ENCODE results near the gene GSTO2. TPM values are rescaled to one million over a fixed set of nuclear protein-coding genes. Genes with fewer than 3 reads are reported as not detected.

The GSTO2 gene
- total and polyA plus RNA-seq, 2 of the 4 experiments (the other 2 are of a cell fraction): 1.4 to 2.3 TPM

- Histone ChIP-seq H3K4me1 (ENCODE audit: control insufficient read depth, insufficient read depth, low read length) (peaks cover 15% of the 10 kb centered on the region), H3K36me3 (ENCODE audit: control insufficient read depth, insufficient read depth, low read length) (peaks cover 34% of the 10 kb centered on the region)
- BruUV-seq (replicated peaks): no TSS peak
These were observed 10.8 kb upstream of the GSTO2 start for GRCh38 chr10:104258209-104258608.

More at GRCh38 chr10:104258209-104258608, 10.8 kb upstream of the GSTO2 start:
- ATAC-seq (ENCODE audit: low read depth): no peak
- peaks cover 43% of the 10 kb centered on the region; the same call in 1 of the 2 replicates for H4K20me1 ChIP-seq (ENCODE audit: insufficient read depth, low read length)
- peak overlapping the region; percentile 36 for H3K23ac ChIP-seq (ENCODE audit: low read depth, low read length)
- H2AFZ ChIP-seq (replicated peaks; ENCODE audit: low read length, poor library complexity): no peak overlapping the region
- no peak overlapping the region for H4K91ac ChIP-seq (ENCODE audit: insufficient read depth, low read depth, low read length)
- no peak overlapping the region for H2AK5ac ChIP-seq (ENCODE audit: low read depth, low read length)
- H3K27me3 ChIP-seq (ENCODE audit: control insufficient read depth, insufficient read depth, low read length): no peaks in the 10 kb centered on the region
- WGBS, 2 experiments (ENCODE audit: extremely low coverage in 2 of 2, insufficient read length in 1 of 2): no CpG with 5 or more reads among the region's 3 CpGs
- H3K4me2 ChIP-seq (ENCODE audit: low read depth, low read length): no peak overlapping the region
- H3K9me1 ChIP-seq (ENCODE audit: insufficient read depth, low read length): peaks cover 16% of the 10 kb centered on the region; the same call in 1 of the 2 replicates
- intact Hi-C loops (cut with micrococcal nuclease) (no loop called here), dilution Hi-C loops (cut with HindIII; ENCODE audit: low sequenced_read_pairs, unreplicated experiment) (no loop called here), in situ Hi-C loops (cut with MboI; ENCODE audit: low sequenced_read_pairs) (no loop called here)
- H3K9ac ChIP-seq (ENCODE audit: low read depth, low read length): no peak overlapping the region
- H4K5ac ChIP-seq (ENCODE audit: low read depth, low read length): no peak overlapping the region
- TF ChIP-seq NFE2L2 (IDR thresholded peaks at IDR 0.05; ENCODE audit: low read depth, low read length) (no peak), ELK1 (IDR thresholded peaks at IDR 0.05; ENCODE audit: borderline replicate concordance, low read depth, low read length) (no peak), POLR2A (IDR thresholded peaks at IDR 0.05; ENCODE audit: low read depth, low read length) (no peak), RFX5 (IDR thresholded peaks at IDR 0.05; ENCODE audit: low read depth, low read length) (no peak), FOS (IDR thresholded peaks at IDR 0.05; ENCODE audit: low read depth, low read length) (no peak), MAZ (IDR thresholded peaks at IDR 0.05; ENCODE audit: borderline replicate concordance, low read depth, low read length) (no peak), USF2 (IDR thresholded peaks at IDR 0.05; ENCODE audit: low read depth, low read length) (no peak), CHD1 (IDR thresholded peaks at IDR 0.05; ENCODE audit: low read depth, low read length) (no peak), CTCF (conservative IDR thresholded peaks at IDR 0.05; ENCODE audit: low read depth, low read length) (no peak), MXI1 (IDR thresholded peaks at IDR 0.05; ENCODE audit: borderline replicate concordance, low read depth, low read length) (no peak), MAFK (IDR thresholded peaks at IDR 0.05; ENCODE audit: low read depth, low read length) (no peak), RAD21 (IDR thresholded peaks at IDR 0.05; ENCODE audit: low read length) (no peak), SMC3 (IDR thresholded peaks at IDR 0.05; ENCODE audit: low read depth, low read length) (no peak), BHLHE40 (IDR thresholded peaks at IDR 0.05; ENCODE audit: low read depth, low read length) (no peak), CEBPB (IDR thresholded peaks at IDR 0.05; ENCODE audit: low read depth, low read length) (no peak), RCOR1 (IDR thresholded peaks at IDR 0.05; ENCODE audit: insufficient replicate concordance, low read length) (no peak)
- H3K14ac ChIP-seq (replicated peaks; ENCODE audit: low read depth, low read length): no peak overlapping the region
- H2AK9ac ChIP-seq (replicated peaks; ENCODE audit: low read depth, low read length, poor library complexity): no peak overlapping the region
- ChIA-PET CTCF (interaction anchor here (1.4 kb wide), 1 partner anchor 34 kb away, joined by 3 read pairs; no protein-coding TSS in a partner anchor), POLR2A (ENCODE audit: unreplicated experiment) (no interaction called here)
- no peak for DNase-seq
- no peak overlapping the region for H3K18ac ChIP-seq (ENCODE audit: low read depth, low read length)
- no peak overlapping the region for H3K4ac ChIP-seq (ENCODE audit: low read depth, low read length)
- H2BK15ac ChIP-seq (ENCODE audit: low read depth, low read length): no peak overlapping the region
- H3K56ac ChIP-seq (ENCODE audit: extremely low read depth, insufficient read depth, low read length): no peak overlapping the region
- no peak overlapping the region for H4K8ac ChIP-seq (ENCODE audit: low read depth in 2 of 2, low read length in 2 of 2)
- 0 out of 2 replicates have a peak overlapping the region, but pooled peaks have one; percentile 29 for H3K27ac ChIP-seq (ENCODE audit: insufficient read depth, low read length)
- H3K9me3 ChIP-seq (ENCODE audit: control insufficient read depth, insufficient read depth, low read length): no peaks in the 10 kb centered on the region
- H2BK20ac ChIP-seq (ENCODE audit: low read depth, low read length): no peak overlapping the region
- H2BK5ac ChIP-seq (ENCODE audit: low read depth, low read length, poor library complexity, severe bottlenecking): peak overlapping the region; percentile 26
- H3K79me1 ChIP-seq (ENCODE audit: low read depth in 1 of 2, low read length in 2 of 2): peaks cover 21 to 53% of the 10 kb centered on the region in 2 experiments
- H2BK120ac ChIP-seq (ENCODE audit: low read depth, low read length): no peak overlapping the region
- no peak overlapping the region for H3K4me3 ChIP-seq (ENCODE audit: insufficient read depth, low read depth, low read length)

All from IMR-90 (cell line).